HepG2 (cell line): Measurements from ENCODE around the gene STMN3. TPM values are rescaled to one million over a fixed set of nuclear protein-coding genes. Genes with fewer than 3 reads are reported as not detected.

ENCODE experiments used
- ATAC-seq: fragments of 200-7000 bp; cut with Tn5 transposase; 3 replicates; pipeline ENCODE4 v1.9.1; 2020; ENCODE audit warnings: mild to moderate bottlenecking, moderate library complexity
- BruUV-seq: library from RNA; stranded (reverse); fragments of 400-500 nt; replicated peaks from 2 replicates; lab custom pipeline; 2021; lab: Mats Ljungman, UMichigan
- CTCF ChIA-PET: fragments of 300-600 bp; formaldehyde crosslinking; extraction: SDS; loops from one replicate; lab custom pipeline; 2021; ENCODE audit warnings: low total read pairs, inconsistent platforms, low intra/inter-chr PET ratio; lab: Yijun Ruan, JAX
- POLR2A ChIA-PET: fragments of 350-600 bp; sonication (Branson Sonifier 250); formaldehyde crosslinking; loops from one replicate; lab custom pipeline; 2020; ENCODE audit warnings: antibody characterized with exemption, inconsistent platforms; lab: Yijun Ruan, JAX
- DNase-seq: peaks from one replicate; pipeline ENCODE4 v3.0.0-alpha.2; 2015; ENCODE audit warnings: low spot score
- FAIRE-seq: peaks from 3 replicates; lab custom pipeline; 2011; peaks lifted over from hg19 to GRCh38; lab: Jason Lieb, UNC
- H2AFZ ChIP-seq: one replicate; pipeline ENCODE4 v1.6.1; 2011; ENCODE audit warnings: low read length, inconsistent platforms
- H3K27ac ChIP-seq: fragments of 300-600 bp; 3 replicates; pipeline ENCODE4 v1.8.0; 2011; ENCODE audit warnings: mixed run types, mild to moderate bottlenecking, mixed read lengths, low read length, inconsistent platforms; ENCODE audit not compliant: insufficient read depth; ENCODE audit errors: extremely low read length
- H3K27me3 ChIP-seq, 2 experiments: fragments of 200-600 bp in 1 of 2; 2 replicates in 1 of 2; 3 replicates in 1 of 2; pipeline versions ENCODE4 v1.6.0 to v1.8.0; 2011; ENCODE audit warnings: low read length in 2 of 2, mild to moderate bottlenecking in 2 of 2, moderate library complexity in 2 of 2, inconsistent platforms in 1 of 2; ENCODE audit not compliant: insufficient read depth in 2 of 2, control insufficient read depth in 1 of 2
- H3K36me3 ChIP-seq, 2 experiments: fragments of 200-600 bp in 1 of 2; replicated peaks in 1 of 2; 2 replicates in 1 of 2; 3 replicates in 1 of 2; pipeline versions ENCODE4 v1.5.1 to v1.8.0; 2011; ENCODE audit warnings: low read length in 2 of 2, inconsistent platforms in 1 of 2; ENCODE audit not compliant: insufficient read depth in 2 of 2, control insufficient read depth in 1 of 2
- H3K4me1 ChIP-seq: 2 replicates; pipeline ENCODE4 v1.5.1; 2012; ENCODE audit warnings: low read length, inconsistent platforms; ENCODE audit not compliant: insufficient read depth
- H3K4me2 ChIP-seq: 2 replicates; pipeline ENCODE4 v1.6.0; 2011; ENCODE audit warnings: low read depth, low read length, inconsistent platforms
- H3K4me3 ChIP-seq, 3 experiments: fragments of 200-600 bp in 1 of 3; sonication (generic), shearing (Covaris generic) in 1 of 3; replicated peaks in 1 of 3; 2 replicates each; pipeline ENCODE4 v1.5.1; 2011 to 2016; ENCODE audit warnings: low read length in 3 of 3, inconsistent platforms in 2 of 3, low read depth in 2 of 3, mild to moderate bottlenecking in 2 of 3, control low read depth in 1 of 3, mixed read lengths in 1 of 3; ENCODE audit not compliant: insufficient read depth in 1 of 3
- H3K79me2 ChIP-seq: one replicate; pipeline ENCODE4 v1.6.1; 2011; ENCODE audit warnings: low read length, inconsistent platforms; ENCODE audit not compliant: insufficient read depth
- H3K9ac ChIP-seq: 2 replicates; pipeline ENCODE4 v1.6.0; 2011; ENCODE audit warnings: mild to moderate bottlenecking, low read depth, low read length, inconsistent platforms; ENCODE audit not compliant: insufficient read depth
- H3K9me3 ChIP-seq: 2 replicates; pipeline ENCODE4 v1.5.1; 2012; ENCODE audit warnings: mild to moderate bottlenecking, low read length
- H4K20me1 ChIP-seq: 2 replicates; pipeline ENCODE4 v1.6.0; 2011; ENCODE audit warnings: inconsistent platforms, mild to moderate bottlenecking, low read length, moderate library complexity; ENCODE audit not compliant: insufficient read depth
- CREBL2 ChIP-seq: sonication (generic); formaldehyde crosslinking; IDR thresholded peaks from 2 replicates; pipeline ENCODE4 v1.8.1; 2023; ENCODE audit warnings: missing genetic modification reagents, mild to moderate bottlenecking, borderline replicate concordance
- GMEB2 ChIP-seq: IDR thresholded peaks from 2 replicates; pipeline ENCODE4 v1.6.1; 2016; ENCODE audit warnings: missing biosample characterization, missing genetic modification reagents, low read depth
- KIAA2018 ChIP-seq: sonication (generic); formaldehyde crosslinking; IDR thresholded peaks from 2 replicates; pipeline ENCODE4 v1.5.0; 2020; ENCODE audit warnings: mild to moderate bottlenecking, missing genetic modification reagents, borderline replicate concordance
- WGBS: methylation state at CpG from one replicate; pipeline ENCODE4 v1.1.6; 2017; ENCODE audit warnings: low lambda C conversion rate; 5-methylcytosine and 5-hydroxymethylcytosine counted together
- in situ Hi-C: cut with HindIII; loops from 2 replicates; pipeline ENCODE4 v1.10.0; 2017; ENCODE audit warnings: low pct_unique_long_range_greater_than_20kb; ENCODE audit not compliant: extremely low pct_ligation_motif_present
- intact Hi-C: fragments of 100-400 bp; cut with micrococcal nuclease; formaldehyde crosslinking; loops from one replicate; pipeline ENCODE4 v1.10.0; 2022; ENCODE audit not compliant: unreplicated experiment
- polyA plus RNA-seq, 8 experiments: library from polyadenylated mRNA; depleted of rRNA in 3 of 8; stranded (reverse) in 7 of 8; unstranded in 1 of 8; fragments of >200 nt; fragmentation: Illumina TruSeq in 4 of 8; extraction: Trizol in 4 of 8; gene quantifications; 2 replicates each; pipeline versions ENCODE4 v1.2.1 to v1.2.3, GENCODE V29; 2011 to 2016; ENCODE audit warnings: low read depth in 4 of 8, missing spikeins in 1 of 8, mixed read lengths in 1 of 8; ENCODE audit not compliant: insufficient read depth in 1 of 8
- total RNA-seq, 5 experiments: library from RNA; depleted of rRNA; stranded (reverse); fragments of >200 nt; fragmentation: Illumina TruSeq; extraction: Trizol; gene quantifications; 2 replicates each; pipeline ENCODE4 v1.2.3, GENCODE V29; 2016; ENCODE audit warnings: low read depth in 1 of 5

The STMN3 gene
- total and polyA plus RNA-seq, 2 of the 13 experiments (the other 11 are each of a cell fraction or from before 2014, with no cell fraction given), result 21.0 to 48.3 TPM

DNA sequence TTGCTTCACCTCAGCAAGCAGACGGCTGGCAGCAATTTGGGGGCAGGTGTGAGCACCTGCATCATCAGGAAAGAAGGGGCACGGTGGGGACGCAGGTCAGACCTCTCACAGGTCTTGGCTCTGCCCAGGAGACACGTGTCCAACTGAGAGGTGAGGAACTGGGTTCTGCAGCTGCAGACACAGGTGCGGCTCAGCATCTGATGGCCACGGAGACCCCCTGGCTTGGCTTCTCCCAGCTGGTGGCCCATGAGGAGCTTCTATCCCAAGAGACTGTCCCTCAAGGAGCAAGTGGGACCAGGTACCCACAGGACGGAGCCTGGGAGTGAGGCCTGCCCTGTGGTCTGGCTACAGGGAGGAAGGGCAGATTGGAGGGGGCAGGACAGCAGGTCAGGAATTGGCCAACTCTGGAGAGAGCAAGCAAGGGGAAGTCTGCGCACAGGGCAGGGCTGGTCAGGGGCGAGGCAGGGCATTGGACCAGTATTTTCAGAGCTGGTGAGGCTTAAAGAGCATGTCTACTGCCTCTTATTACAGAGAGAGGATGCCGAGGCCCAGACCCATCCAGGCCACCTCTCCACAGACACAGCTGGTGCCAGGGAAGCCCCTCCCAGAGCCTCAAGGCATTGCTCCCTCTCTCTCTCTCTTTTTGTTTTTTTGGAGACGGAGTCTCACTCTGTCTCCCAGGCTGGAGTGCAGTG, 4.2 kb downstream of the STMN3 start (continued):
- TF ChIP-seq KIAA2018 (CRISPR knock-in tag), result no peak
- TF ChIP-seq, all 625 proteins: peak for 0

- FAIRE-seq (no peak), DNase-seq (no peak), ATAC-seq (no peak)
- in situ Hi-C loops (no loop called here), intact Hi-C loops (no loop called here)
- no peak overlapping the region for H3K4me3 ChIP-seq
- no peak overlapping the region for H3K4me2 ChIP-seq
- BruUV-seq, result no TSS peak
- peaks cover 3 to 4% of the 10 kb centered on the region in 2 experiments; a peak in 4 of 5 replicates for H3K36me3 ChIP-seq
- WGBS, result 97% methylated on average over 6 of the region's 6 CpGs
- H2AFZ ChIP-seq, result no peak overlapping the region
- POLR2A ChIA-PET, result no interaction called here
- no peak for TF ChIP-seq CREBL2 (CRISPR knock-in tag)
- TF ChIP-seq GMEB2 (CRISPR knock-in tag), result no peak
- H4K20me1 ChIP-seq, result peaks cover 3% of the 10 kb centered on the region; the same call in 1 of the 2 replicates
- peaks cover 6% of the 10 kb centered on the region for H3K79me2 ChIP-seq
- no peaks in the 10 kb centered on the region for H3K9me3 ChIP-seq
- CTCF ChIA-PET, result no interaction called here
- no peak overlapping the region for H3K27ac ChIP-seq
- H3K27me3 ChIP-seq, result no peaks in the 10 kb centered on the region
- peaks cover 15% of the 10 kb centered on the region for H3K4me1 ChIP-seq
- no peak overlapping the region for H3K9ac ChIP-seq
Measured at GRCh38 chr20:63648190-63648589, 5.0 kb downstream of the STMN3 start.
